ENCODE measurements around the gene TSN. TPM values are rescaled to one million over a fixed set of nuclear protein-coding genes. Genes with fewer than 3 reads are reported as not detected.
A peak's percentile ranks its signal among the peaks of the same experiment; 100 is the strongest.

Gene TSN
- total RNA-seq (10 to 100 TPM; 11.0 to 63.5 (median 41.9) TPM), polyA plus RNA-seq (10 to 100 TPM; 18.1 to 20.2 (median 18.6) TPM)
- long read RNA-seq, donor 1, transcript TSN-201 (6 exons, 3,420 nt), result major isoform, 7 of 7 reads
- long read RNA-seq, donor 1, partial matches to known transcripts, result 0 of 7 reads
- long read RNA-seq, donor 1, other reads (novel, unspliced or antisense), result 0 of 7 reads
- long read RNA-seq, donor 2, transcript TSN-201 (6 exons, 3,420 nt), result major isoform, 14 of 14 reads
- long read RNA-seq, donor 2, partial matches to known transcripts, result 0 of 14 reads
- long read RNA-seq, donor 2, other reads (novel, unspliced or antisense), result 0 of 14 reads
- long read RNA-seq, donor 3, transcript TSN-201 (6 exons, 3,420 nt), result major isoform, 11 of 11 reads
- long read RNA-seq, donor 3, partial matches to known transcripts, result 0 of 11 reads
- long read RNA-seq, donor 3, other reads (novel, unspliced or antisense), result 0 of 11 reads
- long read RNA-seq, donor 4, partial matches to known transcripts, result 0 of 3 reads
- long read RNA-seq, donor 4, other reads (novel, unspliced or antisense), result 0 of 3 reads
- long read RNA-seq, donor 5, transcript TSN-201 (6 exons, 3,420 nt), result major isoform, 19 of 19 reads
- long read RNA-seq, donor 5, partial matches to known transcripts, result 0 of 19 reads
- long read RNA-seq, donor 5, other reads (novel, unspliced or antisense), result 0 of 19 reads
- long read RNA-seq, donor 6, result 0 reads
- long read RNA-seq, donor 7, transcript TSN-201 (6 exons, 3,420 nt), result major isoform, 17 of 29 reads
- long read RNA-seq, donor 7, partial matches to known transcripts, result 11 of 29 reads
- long read RNA-seq, donor 7, other reads (novel, unspliced or antisense), result 0 of 29 reads
- long read RNA-seq, donor 8, transcript TSN-201 (6 exons, 3,420 nt), result major isoform, 14 of 14 reads
- long read RNA-seq, donor 8, partial matches to known transcripts, result 0 of 14 reads
- long read RNA-seq, donor 8, other reads (novel, unspliced or antisense), result 0 of 14 reads
- long read RNA-seq, donor 9, transcript TSN-201 (6 exons, 3,420 nt), result major isoform, 6 of 7 reads
- long read RNA-seq, donor 9, partial matches to known transcripts, result 0 of 7 reads
- long read RNA-seq, donor 9, other reads (novel, unspliced or antisense), result 0 of 7 reads
- long read RNA-seq, donor 10, transcript TSN-201 (6 exons, 3,420 nt), result major isoform, 8 of 8 reads
- long read RNA-seq, donor 10, partial matches to known transcripts, result 0 of 8 reads
- long read RNA-seq, donor 10, other reads (novel, unspliced or antisense), result 0 of 8 reads

DNA sequence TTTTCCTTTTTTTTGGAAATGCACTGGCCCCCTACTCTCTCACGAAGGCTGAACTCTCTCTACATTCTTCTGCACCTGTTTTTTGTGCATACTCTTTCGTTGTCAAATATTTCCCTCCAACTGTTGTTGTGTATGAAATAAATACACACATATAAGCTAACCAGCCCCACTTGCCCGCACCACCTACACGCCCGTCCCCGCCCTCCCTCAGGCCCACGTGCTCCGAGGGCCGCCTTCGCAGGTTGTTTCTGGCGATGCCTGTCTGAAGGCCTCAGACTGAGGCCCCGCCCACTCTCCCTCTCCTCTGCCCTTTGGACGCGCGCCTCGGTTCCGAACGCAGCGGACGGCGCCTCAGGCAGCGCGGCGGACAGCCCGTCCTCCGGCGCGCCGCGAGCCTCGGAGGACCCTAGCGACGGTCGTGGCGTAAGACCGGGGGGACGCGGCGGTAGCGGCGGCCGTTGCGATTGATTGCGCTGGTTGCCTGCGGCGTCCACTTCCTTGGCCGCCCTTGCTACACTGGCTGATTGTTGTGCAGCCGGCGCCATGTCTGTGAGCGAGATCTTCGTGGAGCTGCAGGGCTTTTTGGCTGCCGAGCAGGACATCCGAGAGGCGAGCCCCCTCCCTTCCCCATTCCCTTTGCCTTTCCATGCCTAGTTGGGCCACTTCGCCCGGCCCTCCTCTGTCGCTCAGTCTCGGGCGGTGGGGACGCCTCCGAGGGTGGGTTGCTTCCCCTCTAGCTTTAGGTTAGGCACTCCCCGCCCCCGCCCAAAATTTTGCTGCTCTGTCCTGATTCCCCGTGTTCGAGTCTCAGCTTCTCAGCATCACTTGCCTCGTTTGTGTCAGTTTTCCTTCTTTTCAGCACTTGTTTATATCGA, at the start of gene TSN:
Gene TSN (plus strand): TSS at position 415 of the 875 bp plus-strand sequence. CDS start 129 bp downstream, at position 544.
- 0% methylated on average over 30 to 67 of the region's 67 CpGs for WGBS, 5 donors
- Histone ChIP-seq H3K4me1 (peaks cover 10 to 37% (median 31%) of the 10 kb centered on the region in 4 donors), H3K27ac (peak within 1 kb of the TSS; percentile 43 to 91 (median 79)), H3K4me3 (peak within 1 kb of the TSS; percentile 74 to 100 (median 86)), H3K36me3 (peaks cover 5 to 31% (median 28%) of the 10 kb centered on the region in 4 donors), H3K27me3 (no peaks in the 10 kb centered on the region), H3K9me3 (no peaks in the 10 kb centered on the region)
- peak; percentile 99 for DNase-seq
- intact Hi-C loops (cut with DNase I; ENCODE audit: low total_unique reads), result no loop called here
- peak in 1 of 4 donors; percentile 41 for TF ChIP-seq POLR2A (IDR thresholded peaks at IDR 0.05)
- TF ChIP-seq EP300 (IDR thresholded peaks at IDR 0.05), result no peak
- peak; percentile 92 to 99 (median 95) for TF ChIP-seq POLR2AphosphoS5 (IDR thresholded peaks at IDR 0.05)

DNA sequence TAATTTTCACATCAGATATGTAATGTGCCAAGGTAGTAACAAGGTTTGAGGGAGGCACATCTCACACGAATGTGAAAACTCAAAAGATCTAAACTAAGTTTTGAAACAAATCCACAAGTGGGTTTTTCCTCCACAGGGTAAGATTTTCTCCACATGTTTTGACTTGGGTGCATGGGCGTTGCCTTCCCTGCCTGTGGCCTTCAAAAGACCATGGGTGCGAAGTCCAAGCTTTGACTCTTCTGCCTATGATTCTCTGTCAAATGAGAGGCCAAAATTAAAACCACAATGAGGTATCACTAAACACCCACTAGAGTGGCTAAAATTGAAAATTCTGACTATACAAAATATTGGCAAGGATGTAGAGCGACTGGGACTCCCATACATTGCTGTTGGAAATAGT, 49.5 kb upstream of the TSN start:
- H3K36me3 ChIP-seq, result no peaks in the 10 kb centered on the region
- 90 to 95% (median 94%) methylated on average over 4 of the region's 4 CpGs for WGBS, 5 donors
- no peaks in the 10 kb centered on the region for H3K27me3 ChIP-seq
- H3K27ac ChIP-seq, result no peak overlapping the region
- H3K4me3 ChIP-seq, result no peak overlapping the region
- TF ChIP-seq EP300 (IDR thresholded peaks at IDR 0.05) (no peak), POLR2AphosphoS5 (IDR thresholded peaks at IDR 0.05) (no peak), POLR2A (IDR thresholded peaks at IDR 0.05) (no peak)
- TF ChIP-seq, protein P1, sequence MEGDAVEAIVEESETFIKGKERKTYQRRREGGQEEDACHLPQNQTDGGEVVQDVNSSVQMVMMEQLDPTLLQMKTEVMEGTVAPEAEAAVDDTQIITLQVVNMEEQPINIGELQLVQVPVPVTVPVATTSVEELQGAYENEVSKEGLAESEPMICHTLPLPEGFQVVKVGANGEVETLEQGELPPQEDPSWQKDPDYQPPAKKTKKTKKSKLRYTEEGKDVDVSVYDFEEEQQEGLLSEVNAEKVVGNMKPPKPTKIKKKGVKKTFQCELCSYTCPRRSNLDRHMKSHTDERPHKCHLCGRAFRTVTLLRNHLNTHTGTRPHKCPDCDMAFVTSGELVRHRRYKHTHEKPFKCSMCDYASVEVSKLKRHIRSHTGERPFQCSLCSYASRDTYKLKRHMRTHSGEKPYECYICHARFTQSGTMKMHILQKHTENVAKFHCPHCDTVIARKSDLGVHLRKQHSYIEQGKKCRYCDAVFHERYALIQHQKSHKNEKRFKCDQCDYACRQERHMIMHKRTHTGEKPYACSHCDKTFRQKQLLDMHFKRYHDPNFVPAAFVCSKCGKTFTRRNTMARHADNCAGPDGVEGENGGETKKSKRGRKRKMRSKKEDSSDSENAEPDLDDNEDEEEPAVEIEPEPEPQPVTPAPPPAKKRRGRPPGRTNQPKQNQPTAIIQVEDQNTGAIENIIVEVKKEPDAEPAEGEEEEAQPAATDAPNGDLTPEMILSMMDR (IDR thresholded peaks at IDR 0.05), result no peak
- intact Hi-C loops (cut with DNase I; ENCODE audit: low total_unique reads), result no loop called here
- H3K4me1 ChIP-seq, result peaks cover 0 to 7% (median 2%) of the 10 kb centered on the region in 4 donors
- DNase-seq, result no peak
- H3K9me3 ChIP-seq, result no peaks in the 10 kb centered on the region

DNA sequence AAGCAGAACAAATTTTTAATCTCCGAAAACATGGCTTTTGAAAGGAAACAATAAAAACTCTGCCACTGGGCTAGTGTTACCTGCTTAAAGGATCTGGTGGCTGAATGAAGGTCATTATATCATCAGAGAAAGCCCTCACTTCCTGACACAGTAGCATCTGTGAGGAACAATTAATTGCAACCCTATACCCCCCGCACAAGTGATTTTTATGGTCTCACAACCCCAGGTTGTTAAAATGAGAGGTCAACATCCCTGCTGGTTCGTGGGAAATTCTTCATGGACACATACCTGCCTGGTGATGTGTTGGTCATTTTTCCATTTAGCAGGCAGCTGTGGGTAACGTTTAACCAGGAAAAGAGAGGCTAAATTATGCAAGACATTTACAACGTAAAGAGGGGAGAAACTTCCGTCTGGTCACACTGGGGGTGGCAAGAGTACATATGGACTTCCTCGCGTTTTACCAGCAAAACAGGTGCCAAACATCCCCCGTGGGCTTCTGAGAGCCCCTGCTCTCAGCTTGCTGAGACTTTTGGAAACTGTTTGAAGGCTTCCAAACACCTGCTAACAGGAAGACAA, 48.0 kb upstream of the TSN start:
- intact Hi-C loops (cut with DNase I; ENCODE audit: low total_unique reads), result no loop called here
- H3K27ac ChIP-seq, result peak overlapping the region in 2 of 5 donors; percentile 7 to 40
- H3K9me3 ChIP-seq, result no peaks in the 10 kb centered on the region
- 46 to 55% (median 50%) methylated on average over 9 of the region's 9 CpGs for WGBS, 5 donors
- TF ChIP-seq POLR2A (IDR thresholded peaks at IDR 0.05), result no peak
- no peak for TF ChIP-seq EP300 (IDR thresholded peaks at IDR 0.05)
- TF ChIP-seq, protein P1 (IDR thresholded peaks at IDR 0.05), result no peak
- H3K27me3 ChIP-seq, result no peaks in the 10 kb centered on the region
- no peaks in the 10 kb centered on the region for H3K36me3 ChIP-seq
- DNase-seq, result peak in 1 of 2 donors; percentile 64
- peaks cover 0 to 7% (median 0%) of the 10 kb centered on the region in 4 donors for H3K4me1 ChIP-seq
- no peak overlapping the region for H3K4me3 ChIP-seq

DNA sequence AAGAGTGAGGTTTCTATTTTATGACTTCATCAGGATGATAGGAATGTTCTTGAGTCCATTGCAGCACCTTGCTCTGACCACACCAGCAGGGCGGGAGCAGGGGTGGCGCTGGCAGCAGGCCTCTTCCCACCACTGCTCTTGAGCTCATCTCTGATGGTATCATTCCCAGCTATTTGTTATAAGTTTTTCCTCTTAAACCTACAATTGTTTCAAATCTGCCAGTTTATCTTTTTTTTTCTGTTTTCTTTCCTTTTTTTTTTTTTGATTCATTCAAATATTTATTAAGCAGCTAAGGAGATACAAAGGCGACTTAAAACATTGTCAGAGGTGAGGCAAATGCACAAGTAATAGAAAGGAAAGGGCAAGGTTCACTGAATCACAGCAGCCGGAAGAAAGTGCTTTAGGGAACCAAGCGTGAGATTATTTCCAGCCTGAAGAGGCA, 47.5 kb upstream of the TSN start:
- no peaks in the 10 kb centered on the region for H3K36me3 ChIP-seq
- H3K9me3 ChIP-seq, result no peaks in the 10 kb centered on the region
- intact Hi-C loops (cut with DNase I; ENCODE audit: low total_unique reads), result no loop called here
- WGBS, 5 donors, result 43 to 68% (median 57%) methylated on average over 5 of the region's 5 CpGs
- no peaks in the 10 kb centered on the region for H3K27me3 ChIP-seq
- peak overlapping the region in 2 of 5 donors; percentile 7 to 40 for H3K27ac ChIP-seq
- peak in 1 of 2 donors; percentile 72 for DNase-seq
- no peak for TF ChIP-seq EP300 (IDR thresholded peaks at IDR 0.05)
- no peak for TF ChIP-seq POLR2AphosphoS5 (IDR thresholded peaks at IDR 0.05)
- TF ChIP-seq, protein P1 (IDR thresholded peaks at IDR 0.05), result no peak
- TF ChIP-seq POLR2A (IDR thresholded peaks at IDR 0.05), result no peak
- H3K4me3 ChIP-seq, result no peak overlapping the region
- peaks cover 0 to 7% (median 0%) of the 10 kb centered on the region in 4 donors for H3K4me1 ChIP-seq

Measured in stomach (tissue), 19 donors.